WERI-Rb-1 (cell line): Measurements from ENCODE around the gene CDH23.
"Not testable (repeated sequence)": the region's sequence is repeated elsewhere in the genome, so short reads cannot be mapped to it uniquely, and the experiment has no call there.

Source experiments
- DNase-seq: peaks from one replicate; pipeline ENCODE4 v3.0.0-alpha.2; 2020
- H3K27ac ChIP-seq: fragments of 250-450 bp; sonication (Bioruptor Pico); 2 replicates; pipeline ENCODE4 v1.5.1; 2020; ENCODE audit warnings: mild to moderate bottlenecking, moderate library complexity
- H3K27me3 ChIP-seq: fragments of 250-450 bp; sonication (Bioruptor Pico); 2 replicates; pipeline ENCODE4 v1.5.1; 2021; ENCODE audit warnings: mild to moderate bottlenecking, low read depth, moderate library complexity; ENCODE audit not compliant: insufficient read depth, severe bottlenecking
- H3K36me3 ChIP-seq: fragments of 250-450 bp; sonication (Bioruptor Pico); 2 replicates; pipeline ENCODE4 v1.5.1; 2020; ENCODE audit warnings: mild to moderate bottlenecking, moderate library complexity
- H3K4me3 ChIP-seq: 2 replicates; pipeline ENCODE4 v1.5.1; 2011; ENCODE audit warnings: low read depth, mild to moderate bottlenecking, control low read depth, low read length
- H3K9me3 ChIP-seq: fragments of 250-450 bp; sonication (Bioruptor Pico); 2 replicates; pipeline ENCODE4 v1.5.1; 2021; ENCODE audit warnings: mild to moderate bottlenecking, moderate library complexity; ENCODE audit not compliant: severe bottlenecking
- CTCF ChIP-seq: IDR thresholded peaks from 2 replicates; pipeline ENCODE4 v1.5.1; 2011; ENCODE audit warnings: low read depth, mild to moderate bottlenecking, control low read depth, inconsistent platforms, low read length

The CDH23 gene

GRCh38 chr10:71596127-71596526, 199.4 kb downstream of the CDH23 start:
- no peak for TF ChIP-seq CTCF
- Histone ChIP-seq H3K36me3 (peaks cover 62% of the 10 kb centered on the region), H3K4me3 (no peak overlapping the region), H3K27me3 (no peaks in the 10 kb centered on the region), H3K27ac (peak overlapping the region; percentile 74), H3K9me3 (no peaks in the 10 kb centered on the region)
- DNase-seq: no peak

- H3K27me3 ChIP-seq: no peaks in the 10 kb centered on the region
Measured at GRCh38 chr10:71596759-71597158, 200.0 kb downstream of the CDH23 start.

GRCh38 chr10:71597821-71598498, 201.2 kb downstream of the CDH23 start:
- Histone ChIP-seq H3K9me3 (no peaks in the 10 kb centered on the region), H3K36me3 (peaks cover 55% of the 10 kb centered on the region), H3K27ac (peak overlapping the region; percentile 74), H3K27me3 (no peaks in the 10 kb centered on the region), H3K4me3 (no peak overlapping the region)
- no peak for DNase-seq
- TF ChIP-seq CTCF: no peak

More at GRCh38 chr10:71596759-71597158, 200.0 kb downstream of the CDH23 start:
- no peak for TF ChIP-seq CTCF
- DNase-seq: peak; percentile 83
- peaks cover 58% of the 10 kb centered on the region for H3K36me3 ChIP-seq
- no peak overlapping the region for H3K4me3 ChIP-seq
- no peaks in the 10 kb centered on the region for H3K9me3 ChIP-seq
- peak overlapping the region; percentile 74 for H3K27ac ChIP-seq

GRCh38 chr10:71598621-71599055, 201.9 kb downstream of the CDH23 start:
- H3K36me3 ChIP-seq: peaks cover 56% of the 10 kb centered on the region
- no peak overlapping the region for H3K27ac ChIP-seq
- no peaks in the 10 kb centered on the region for H3K9me3 ChIP-seq
- no peaks in the 10 kb centered on the region for H3K27me3 ChIP-seq
- no peak for DNase-seq
- H3K4me3 ChIP-seq: no peak overlapping the region
- TF ChIP-seq CTCF: no peak

- peaks cover 58% of the 10 kb centered on the region for H3K36me3 ChIP-seq
- no peak for DNase-seq
- TF ChIP-seq CTCF: no peak
- H3K9me3 ChIP-seq: no peaks in the 10 kb centered on the region
- H3K27me3 ChIP-seq: no peaks in the 10 kb centered on the region
- H3K27ac ChIP-seq: no peak overlapping the region
- no peak overlapping the region for H3K4me3 ChIP-seq
Measured at GRCh38 chr10:71599518-71599917, 202.8 kb downstream of the CDH23 start.

- not testable (repeated sequence) for H3K27me3 ChIP-seq, DNase-seq, H3K9me3 ChIP-seq, H3K4me3 ChIP-seq, H3K27ac ChIP-seq
- H3K36me3 ChIP-seq: peaks cover 57% of the 10 kb centered on the region
Measured at GRCh38 chr10:71600242-71600641, 203.5 kb downstream of the CDH23 start.
